ENCODE data around the gene POLR1H.

The POLR1H gene

GRCh38 chr6:30093951-30094661 lies 33.0 kb downstream of the POLR1H start:
- H3K27ac Mint-ChIP-seq: no peak overlapping the region
- H3K36me3 Mint-ChIP-seq: peaks cover 1% of the 10 kb centered on the region
- DNase-seq (ENCODE audit: low spot score in 2 of 2) (no peak), ATAC-seq (ENCODE audit: low read depth) (no peak)
- H3K4me1 Mint-ChIP-seq: peaks cover 9% of the 10 kb centered on the region
- no peaks in the 10 kb centered on the region for H3K9me3 Mint-ChIP-seq
- no peak overlapping the region for H3K4me3 Mint-ChIP-seq
- H3K27me3 Mint-ChIP-seq: peaks cover 53% of the 10 kb centered on the region

GRCh38 chr6:30096829-30097228 lies 35.8 kb downstream of the POLR1H start:
- H3K9me3 Mint-ChIP-seq: no peaks in the 10 kb centered on the region
- DNase-seq (ENCODE audit: low spot score in 2 of 2) (no peak), ATAC-seq (ENCODE audit: low read depth) (no peak)
- no peak overlapping the region for H3K4me3 Mint-ChIP-seq
- H3K27ac Mint-ChIP-seq: no peak overlapping the region
- H3K4me1 Mint-ChIP-seq: peaks cover 25% of the 10 kb centered on the region
- H3K36me3 Mint-ChIP-seq: peaks cover 1% of the 10 kb centered on the region
- peaks cover 53% of the 10 kb centered on the region for H3K27me3 Mint-ChIP-seq

GRCh38 chr6:30097902-30098768 lies 37.1 kb downstream of the POLR1H start:
- Mint-ChIP-seq H3K27me3 (peaks cover 47% of the 10 kb centered on the region), H3K9me3 (no peaks in the 10 kb centered on the region), H3K27ac (no peak overlapping the region), H3K4me1 (peaks cover 33% of the 10 kb centered on the region), H3K4me3 (no peak overlapping the region), H3K36me3 (no peaks in the 10 kb centered on the region)
- DNase-seq (ENCODE audit: low spot score in 2 of 2) (no peak), ATAC-seq (ENCODE audit: low read depth) (peak; percentile 79)

GRCh38 chr6:30100154-30100553 lies 39.1 kb downstream of the POLR1H start:
- Mint-ChIP-seq H3K9me3 (no peaks in the 10 kb centered on the region), H3K27me3 (peaks cover 41% of the 10 kb centered on the region), H3K4me1 (peaks cover 39% of the 10 kb centered on the region), H3K4me3 (peak overlapping the region; percentile 22), H3K36me3 (no peaks in the 10 kb centered on the region), H3K27ac (no peak overlapping the region)
- DNase-seq (ENCODE audit: low spot score in 2 of 2) (no peak), ATAC-seq (ENCODE audit: low read depth) (no peak)

- Mint-ChIP-seq H3K36me3 (no peaks in the 10 kb centered on the region), H3K9me3 (no peaks in the 10 kb centered on the region), H3K4me3 (peak overlapping the region; percentile 70), H3K27ac (no peak overlapping the region), H3K4me1 (peaks cover 39% of the 10 kb centered on the region), H3K27me3 (peaks cover 36% of the 10 kb centered on the region)
- ATAC-seq (ENCODE audit: low read depth): no peak
- no peak for DNase-seq (ENCODE audit: low spot score in 2 of 2)
Measured at GRCh38 chr6:30100585-30101443, 39.7 kb downstream of the POLR1H start.

- Mint-ChIP-seq H3K4me1 (peaks cover 39% of the 10 kb centered on the region), H3K36me3 (no peaks in the 10 kb centered on the region), H3K9me3 (no peaks in the 10 kb centered on the region), H3K27me3 (peaks cover 37% of the 10 kb centered on the region), H3K4me3 (peak overlapping the region; percentile 70), H3K27ac (peak overlapping the region; percentile 16)
- ATAC-seq (ENCODE audit: low read depth) (no peak), DNase-seq (ENCODE audit: low spot score in 2 of 2) (no peak)
Measured at GRCh38 chr6:30101444-30102413, 40.7 kb downstream of the POLR1H start.

GRCh38 chr6:30102414-30102969 lies 41.4 kb downstream of the POLR1H start:
- Mint-ChIP-seq H3K27me3 (peaks cover 33% of the 10 kb centered on the region), H3K4me1 (peaks cover 36% of the 10 kb centered on the region), H3K36me3 (no peaks in the 10 kb centered on the region), H3K9me3 (no peaks in the 10 kb centered on the region), H3K27ac (no peak overlapping the region), H3K4me3 (peak overlapping the region; percentile 86)
- ATAC-seq (ENCODE audit: low read depth) (peak; percentile 18), DNase-seq (ENCODE audit: low spot score in 2 of 2) (no peak)

- Mint-ChIP-seq H3K27me3 (peaks cover 36% of the 10 kb centered on the region), H3K4me3 (peak overlapping the region; percentile 86), H3K4me1 (peaks cover 33% of the 10 kb centered on the region), H3K36me3 (no peaks in the 10 kb centered on the region), H3K9me3 (no peaks in the 10 kb centered on the region), H3K27ac (peak overlapping the region; percentile 28)
- ATAC-seq (ENCODE audit: low read depth) (peak; percentile 86), DNase-seq (ENCODE audit: low spot score in 2 of 2) (peak; percentile 82 to 83)
Measured at GRCh38 chr6:30102970-30103871, 42.2 kb downstream of the POLR1H start.

- peak overlapping the region; percentile 86 for H3K4me3 Mint-ChIP-seq
- H3K9me3 Mint-ChIP-seq: no peaks in the 10 kb centered on the region
- peaks cover 30% of the 10 kb centered on the region for H3K4me1 Mint-ChIP-seq
- DNase-seq (ENCODE audit: low spot score in 2 of 2) (no peak), ATAC-seq (ENCODE audit: low read depth) (no peak)
- H3K36me3 Mint-ChIP-seq: no peaks in the 10 kb centered on the region
- peaks cover 35% of the 10 kb centered on the region for H3K27me3 Mint-ChIP-seq
- no peak overlapping the region for H3K27ac Mint-ChIP-seq
Measured at GRCh38 chr6:30103872-30104179, 42.8 kb downstream of the POLR1H start.

GRCh38 chr6:30104661-30105060 lies 43.6 kb downstream of the POLR1H start:
- Mint-ChIP-seq H3K9me3 (no peaks in the 10 kb centered on the region), H3K4me3 (no peak overlapping the region), H3K4me1 (peaks cover 28% of the 10 kb centered on the region), H3K27ac (no peak overlapping the region), H3K36me3 (no peaks in the 10 kb centered on the region), H3K27me3 (peaks cover 31% of the 10 kb centered on the region)
- no peak for ATAC-seq (ENCODE audit: low read depth)
- DNase-seq (ENCODE audit: low spot score in 2 of 2): no peak

GRCh38 chr6:30111266-30111856 lies 50.3 kb downstream of the POLR1H start:
- H3K4me3 Mint-ChIP-seq: no peak overlapping the region
- H3K27me3 Mint-ChIP-seq: peaks cover 23% of the 10 kb centered on the region
- H3K36me3 Mint-ChIP-seq: no peaks in the 10 kb centered on the region

More at GRCh38 chr6:30111266-30111856, 50.3 kb downstream of the POLR1H start:
- peaks cover 10% of the 10 kb centered on the region for H3K4me1 Mint-ChIP-seq
- no peak for ATAC-seq (ENCODE audit: low read depth)
- DNase-seq (ENCODE audit: low spot score in 2 of 2): no peak
- H3K27ac Mint-ChIP-seq: no peak overlapping the region
- H3K9me3 Mint-ChIP-seq: no peaks in the 10 kb centered on the region

Measured in memory B cell (primary cell).